HepG2 (cell line): ENCODE measurements around the gene MTHFD2L. TPM values are rescaled to one million over a fixed set of nuclear protein-coding genes. Genes with fewer than 3 reads are reported as not detected.

ENCODE experiments used
- GATA4 ChIP-seq: sonication (generic); IDR thresholded peaks from 2 replicates; pipeline ENCODE4 v1.6.1; 2016; ENCODE audit warnings: antibody characterized with exemption, low read depth, borderline replicate concordance
- HOXA3 ChIP-seq: sonication (generic); formaldehyde crosslinking; IDR thresholded peaks from 2 replicates; pipeline ENCODE4 v1.5.0; 2020; ENCODE audit warnings: missing genetic modification reagents
- NFRKB ChIP-seq: fragments of 450-650 bp; IDR thresholded peaks from 2 replicates; pipeline ENCODE4 v1.6.1; 2017
- PHF8 ChIP-seq: sonication (generic); formaldehyde crosslinking; IDR thresholded peaks from 2 replicates; pipeline ENCODE4 v1.5.0; 2020; ENCODE audit warnings: missing genetic modification reagents
- RXRB ChIP-seq: IDR thresholded peaks from 2 replicates; pipeline ENCODE4 v1.6.1; 2016; ENCODE audit warnings: borderline replicate concordance, missing genetic modification reagents, missing compliant biosample characterization
- SMAD3 ChIP-seq: sonication (generic); formaldehyde crosslinking; IDR thresholded peaks from 2 replicates; pipeline ENCODE4 v1.4.0; 2020; ENCODE audit warnings: missing genetic modification reagents
- SOX5 ChIP-seq: IDR thresholded peaks from 2 replicates; pipeline ENCODE4 v1.6.1; 2016; ENCODE audit warnings: borderline replicate concordance
- ZNF431 ChIP-seq: sonication (generic); formaldehyde crosslinking; IDR thresholded peaks from 2 replicates; pipeline ENCODE4 v1.9.0; 2022; ENCODE audit warnings: missing genetic modification reagents, low read depth, mild to moderate bottlenecking, borderline replicate concordance
- ZNF564 ChIP-seq: sonication (generic); formaldehyde crosslinking; IDR thresholded peaks from 2 replicates; pipeline ENCODE4 v1.8.1; 2023; ENCODE audit warnings: mild to moderate bottlenecking, missing genetic modification reagents
- ZNF569 ChIP-seq: sonication (generic); formaldehyde crosslinking; IDR thresholded peaks from 2 replicates; pipeline ENCODE4 v1.5.0; 2020; ENCODE audit warnings: mild to moderate bottlenecking, missing genetic modification reagents, moderate library complexity, borderline replicate concordance
- ZSCAN20 ChIP-seq: sonication (generic); formaldehyde crosslinking; IDR thresholded peaks from 2 replicates; pipeline ENCODE4 v1.4.0; 2020; ENCODE audit warnings: missing genetic modification reagents, mild to moderate bottlenecking, borderline replicate concordance
- polyA plus RNA-seq, 8 experiments: library from polyadenylated mRNA; depleted of rRNA in 3 of 8; stranded (reverse) in 7 of 8; unstranded in 1 of 8; fragments of >200 nt; fragmentation: Illumina TruSeq in 4 of 8; extraction: Trizol in 4 of 8; gene quantifications; 2 replicates each; pipeline versions ENCODE4 v1.2.1 to v1.2.3, GENCODE V29; 2011 to 2016; ENCODE audit warnings: low read depth in 4 of 8, missing spikeins in 1 of 8, mixed read lengths in 1 of 8; ENCODE audit not compliant: insufficient read depth in 1 of 8
- total RNA-seq, 5 experiments: library from RNA; depleted of rRNA; stranded (reverse); fragments of >200 nt; fragmentation: Illumina TruSeq; extraction: Trizol; gene quantifications; 2 replicates each; pipeline ENCODE4 v1.2.3, GENCODE V29; 2016; ENCODE audit warnings: low read depth in 1 of 5
- TF ChIP-seq, protein P1 (sequence below): sonication (generic); formaldehyde crosslinking; IDR thresholded peaks from 2 replicates; pipeline ENCODE4 v1.5.1; 2020; ENCODE audit warnings: mild to moderate bottlenecking, moderate library complexity, missing genetic modification reagents
- TF ChIP-seq, protein P2 (sequence below): IDR thresholded peaks from 2 replicates; pipeline ENCODE4 v1.4.0; 2020; ENCODE audit warnings: mild to moderate bottlenecking, missing genetic modification reagents
- TF ChIP-seq, protein P3 (sequence below): sonication (generic); formaldehyde crosslinking; conservative IDR thresholded peaks from 2 replicates; pipeline ENCODE4 v1.4.0; 2020; ENCODE audit warnings: mild to moderate bottlenecking, missing genetic modification reagents, moderate library complexity
- TF ChIP-seq, protein P4 (sequence below): sonication (generic); formaldehyde crosslinking; IDR thresholded peaks from 2 replicates; pipeline ENCODE4 v1.9.0; 2021; ENCODE audit warnings: missing genetic modification reagents, borderline replicate concordance
- TF ChIP-seq, protein P5 (sequence below): sonication (generic); formaldehyde crosslinking; IDR thresholded peaks from 2 replicates; pipeline ENCODE4 v1.4.0; 2020; ENCODE audit warnings: mild to moderate bottlenecking, missing genetic modification reagents

Gene MTHFD2L
- total and polyA plus RNA-seq, 2 of the 13 experiments (the other 11 are each of a cell fraction or from before 2014, with no cell fraction given) = 10.5 to 14.9 TPM

DNA sequence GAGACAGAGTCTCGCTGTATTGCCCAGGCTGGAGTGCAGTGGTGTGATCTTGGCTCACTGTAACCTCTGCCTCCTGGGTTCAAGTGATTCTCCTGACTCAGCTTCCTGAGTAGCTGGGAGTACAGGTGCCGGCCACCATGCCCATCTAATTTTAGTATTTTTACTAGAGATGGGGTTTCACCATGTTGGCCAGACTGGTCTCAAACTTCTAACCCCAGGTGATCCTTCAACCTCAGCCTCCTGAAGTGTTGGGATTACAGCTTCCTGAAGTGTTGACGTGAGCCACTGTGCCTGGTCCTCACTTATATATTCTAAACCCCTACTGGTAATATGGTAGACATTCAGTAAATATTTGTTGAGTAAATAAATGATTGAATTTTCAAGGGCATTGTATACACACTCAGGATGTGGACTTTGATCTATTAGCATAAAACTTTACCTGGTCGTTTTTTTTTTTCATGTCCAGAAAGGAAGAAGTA lies 33.0 kb downstream of the MTHFD2L start (continued):
- no peak for TF ChIP-seq SMAD3 (CRISPR knock-in tag)
- peak; percentile 28; the same call in 1 of the 2 replicates for TF ChIP-seq HOXA3 (CRISPR knock-in tag)
- peak; percentile 61 for TF ChIP-seq RXRB (CRISPR knock-in tag)
- no peak for TF ChIP-seq ZNF564 (CRISPR knock-in tag)
- no peak for TF ChIP-seq ZSCAN20 (CRISPR knock-in tag)
- peak; percentile 72; the same call in 1 of the 2 replicates for TF ChIP-seq SOX5 (CRISPR knock-in tag)
- TF ChIP-seq, protein P1, sequence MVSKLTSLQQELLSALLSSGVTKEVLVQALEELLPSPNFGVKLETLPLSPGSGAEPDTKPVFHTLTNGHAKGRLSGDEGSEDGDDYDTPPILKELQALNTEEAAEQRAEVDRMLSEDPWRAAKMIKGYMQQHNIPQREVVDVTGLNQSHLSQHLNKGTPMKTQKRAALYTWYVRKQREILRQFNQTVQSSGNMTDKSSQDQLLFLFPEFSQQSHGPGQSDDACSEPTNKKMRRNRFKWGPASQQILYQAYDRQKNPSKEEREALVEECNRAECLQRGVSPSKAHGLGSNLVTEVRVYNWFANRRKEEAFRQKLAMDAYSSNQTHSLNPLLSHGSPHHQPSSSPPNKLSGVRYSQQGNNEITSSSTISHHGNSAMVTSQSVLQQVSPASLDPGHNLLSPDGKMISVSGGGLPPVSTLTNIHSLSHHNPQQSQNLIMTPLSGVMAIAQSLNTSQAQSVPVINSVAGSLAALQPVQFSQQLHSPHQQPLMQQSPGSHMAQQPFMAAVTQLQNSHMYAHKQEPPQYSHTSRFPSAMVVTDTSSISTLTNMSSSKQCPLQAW (CRISPR knock-in tag) = no peak
- no peak for TF ChIP-seq ZNF431 (CRISPR knock-in tag)
- TF ChIP-seq, protein P2, sequence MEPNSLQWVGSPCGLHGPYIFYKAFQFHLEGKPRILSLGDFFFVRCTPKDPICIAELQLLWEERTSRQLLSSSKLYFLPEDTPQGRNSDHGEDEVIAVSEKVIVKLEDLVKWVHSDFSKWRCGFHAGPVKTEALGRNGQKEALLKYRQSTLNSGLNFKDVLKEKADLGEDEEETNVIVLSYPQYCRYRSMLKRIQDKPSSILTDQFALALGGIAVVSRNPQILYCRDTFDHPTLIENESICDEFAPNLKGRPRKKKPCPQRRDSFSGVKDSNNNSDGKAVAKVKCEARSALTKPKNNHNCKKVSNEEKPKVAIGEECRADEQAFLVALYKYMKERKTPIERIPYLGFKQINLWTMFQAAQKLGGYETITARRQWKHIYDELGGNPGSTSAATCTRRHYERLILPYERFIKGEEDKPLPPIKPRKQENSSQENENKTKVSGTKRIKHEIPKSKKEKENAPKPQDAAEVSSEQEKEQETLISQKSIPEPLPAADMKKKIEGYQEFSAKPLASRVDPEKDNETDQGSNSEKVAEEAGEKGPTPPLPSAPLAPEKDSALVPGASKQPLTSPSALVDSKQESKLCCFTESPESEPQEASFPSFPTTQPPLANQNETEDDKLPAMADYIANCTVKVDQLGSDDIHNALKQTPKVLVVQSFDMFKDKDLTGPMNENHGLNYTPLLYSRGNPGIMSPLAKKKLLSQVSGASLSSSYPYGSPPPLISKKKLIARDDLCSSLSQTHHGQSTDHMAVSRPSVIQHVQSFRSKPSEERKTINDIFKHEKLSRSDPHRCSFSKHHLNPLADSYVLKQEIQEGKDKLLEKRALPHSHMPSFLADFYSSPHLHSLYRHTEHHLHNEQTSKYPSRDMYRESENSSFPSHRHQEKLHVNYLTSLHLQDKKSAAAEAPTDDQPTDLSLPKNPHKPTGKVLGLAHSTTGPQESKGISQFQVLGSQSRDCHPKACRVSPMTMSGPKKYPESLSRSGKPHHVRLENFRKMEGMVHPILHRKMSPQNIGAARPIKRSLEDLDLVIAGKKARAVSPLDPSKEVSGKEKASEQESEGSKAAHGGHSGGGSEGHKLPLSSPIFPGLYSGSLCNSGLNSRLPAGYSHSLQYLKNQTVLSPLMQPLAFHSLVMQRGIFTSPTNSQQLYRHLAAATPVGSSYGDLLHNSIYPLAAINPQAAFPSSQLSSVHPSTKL (CRISPR knock-in tag) = peak; percentile 93
- no peak for TF ChIP-seq ZNF569 (CRISPR knock-in tag)
- no peak for TF ChIP-seq GATA4
- TF ChIP-seq, protein P3, sequence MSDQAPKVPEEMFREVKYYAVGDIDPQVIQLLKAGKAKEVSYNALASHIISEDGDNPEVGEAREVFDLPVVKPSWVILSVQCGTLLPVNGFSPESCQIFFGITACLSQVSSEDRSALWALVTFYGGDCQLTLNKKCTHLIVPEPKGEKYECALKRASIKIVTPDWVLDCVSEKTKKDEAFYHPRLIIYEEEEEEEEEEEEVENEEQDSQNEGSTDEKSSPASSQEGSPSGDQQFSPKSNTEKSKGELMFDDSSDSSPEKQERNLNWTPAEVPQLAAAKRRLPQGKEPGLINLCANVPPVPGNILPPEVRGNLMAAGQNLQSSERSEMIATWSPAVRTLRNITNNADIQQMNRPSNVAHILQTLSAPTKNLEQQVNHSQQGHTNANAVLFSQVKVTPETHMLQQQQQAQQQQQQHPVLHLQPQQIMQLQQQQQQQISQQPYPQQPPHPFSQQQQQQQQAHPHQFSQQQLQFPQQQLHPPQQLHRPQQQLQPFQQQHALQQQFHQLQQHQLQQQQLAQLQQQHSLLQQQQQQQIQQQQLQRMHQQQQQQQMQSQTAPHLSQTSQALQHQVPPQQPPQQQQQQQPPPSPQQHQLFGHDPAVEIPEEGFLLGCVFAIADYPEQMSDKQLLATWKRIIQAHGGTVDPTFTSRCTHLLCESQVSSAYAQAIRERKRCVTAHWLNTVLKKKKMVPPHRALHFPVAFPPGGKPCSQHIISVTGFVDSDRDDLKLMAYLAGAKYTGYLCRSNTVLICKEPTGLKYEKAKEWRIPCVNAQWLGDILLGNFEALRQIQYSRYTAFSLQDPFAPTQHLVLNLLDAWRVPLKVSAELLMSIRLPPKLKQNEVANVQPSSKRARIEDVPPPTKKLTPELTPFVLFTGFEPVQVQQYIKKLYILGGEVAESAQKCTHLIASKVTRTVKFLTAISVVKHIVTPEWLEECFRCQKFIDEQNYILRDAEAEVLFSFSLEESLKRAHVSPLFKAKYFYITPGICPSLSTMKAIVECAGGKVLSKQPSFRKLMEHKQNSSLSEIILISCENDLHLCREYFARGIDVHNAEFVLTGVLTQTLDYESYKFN (CRISPR knock-in tag) = peak; percentile 84
- TF ChIP-seq PHF8 (CRISPR knock-in tag) = no peak
- TF ChIP-seq, protein P4, sequence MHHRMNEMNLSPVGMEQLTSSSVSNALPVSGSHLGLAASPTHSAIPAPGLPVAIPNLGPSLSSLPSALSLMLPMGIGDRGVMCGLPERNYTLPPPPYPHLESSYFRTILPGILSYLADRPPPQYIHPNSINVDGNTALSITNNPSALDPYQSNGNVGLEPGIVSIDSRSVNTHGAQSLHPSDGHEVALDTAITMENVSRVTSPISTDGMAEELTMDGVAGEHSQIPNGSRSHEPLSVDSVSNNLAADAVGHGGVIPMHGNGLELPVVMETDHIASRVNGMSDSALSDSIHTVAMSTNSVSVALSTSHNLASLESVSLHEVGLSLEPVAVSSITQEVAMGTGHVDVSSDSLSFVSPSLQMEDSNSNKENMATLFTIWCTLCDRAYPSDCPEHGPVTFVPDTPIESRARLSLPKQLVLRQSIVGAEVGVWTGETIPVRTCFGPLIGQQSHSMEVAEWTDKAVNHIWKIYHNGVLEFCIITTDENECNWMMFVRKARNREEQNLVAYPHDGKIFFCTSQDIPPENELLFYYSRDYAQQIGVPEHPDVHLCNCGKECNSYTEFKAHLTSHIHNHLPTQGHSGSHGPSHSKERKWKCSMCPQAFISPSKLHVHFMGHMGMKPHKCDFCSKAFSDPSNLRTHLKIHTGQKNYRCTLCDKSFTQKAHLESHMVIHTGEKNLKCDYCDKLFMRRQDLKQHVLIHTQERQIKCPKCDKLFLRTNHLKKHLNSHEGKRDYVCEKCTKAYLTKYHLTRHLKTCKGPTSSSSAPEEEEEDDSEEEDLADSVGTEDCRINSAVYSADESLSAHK (CRISPR knock-in tag) = no peak
- no peak for TF ChIP-seq NFRKB
- TF ChIP-seq, protein P5, sequence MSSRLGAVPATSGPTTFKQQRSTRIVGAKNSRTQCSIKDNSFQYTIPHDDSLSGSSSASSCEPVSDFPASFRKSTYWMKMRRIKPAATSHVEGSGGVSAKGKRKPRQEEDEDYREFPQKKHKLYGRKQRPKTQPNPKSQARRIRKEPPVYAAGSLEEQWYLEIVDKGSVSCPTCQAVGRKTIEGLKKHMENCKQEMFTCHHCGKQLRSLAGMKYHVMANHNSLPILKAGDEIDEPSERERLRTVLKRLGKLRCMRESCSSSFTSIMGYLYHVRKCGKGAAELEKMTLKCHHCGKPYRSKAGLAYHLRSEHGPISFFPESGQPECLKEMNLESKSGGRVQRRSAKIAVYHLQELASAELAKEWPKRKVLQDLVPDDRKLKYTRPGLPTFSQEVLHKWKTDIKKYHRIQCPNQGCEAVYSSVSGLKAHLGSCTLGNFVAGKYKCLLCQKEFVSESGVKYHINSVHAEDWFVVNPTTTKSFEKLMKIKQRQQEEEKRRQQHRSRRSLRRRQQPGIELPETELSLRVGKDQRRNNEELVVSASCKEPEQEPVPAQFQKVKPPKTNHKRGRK (CRISPR knock-in tag) = no peak
